ENCODE data around the gene ALKBH5.

ALKBH5 gene

DNA sequence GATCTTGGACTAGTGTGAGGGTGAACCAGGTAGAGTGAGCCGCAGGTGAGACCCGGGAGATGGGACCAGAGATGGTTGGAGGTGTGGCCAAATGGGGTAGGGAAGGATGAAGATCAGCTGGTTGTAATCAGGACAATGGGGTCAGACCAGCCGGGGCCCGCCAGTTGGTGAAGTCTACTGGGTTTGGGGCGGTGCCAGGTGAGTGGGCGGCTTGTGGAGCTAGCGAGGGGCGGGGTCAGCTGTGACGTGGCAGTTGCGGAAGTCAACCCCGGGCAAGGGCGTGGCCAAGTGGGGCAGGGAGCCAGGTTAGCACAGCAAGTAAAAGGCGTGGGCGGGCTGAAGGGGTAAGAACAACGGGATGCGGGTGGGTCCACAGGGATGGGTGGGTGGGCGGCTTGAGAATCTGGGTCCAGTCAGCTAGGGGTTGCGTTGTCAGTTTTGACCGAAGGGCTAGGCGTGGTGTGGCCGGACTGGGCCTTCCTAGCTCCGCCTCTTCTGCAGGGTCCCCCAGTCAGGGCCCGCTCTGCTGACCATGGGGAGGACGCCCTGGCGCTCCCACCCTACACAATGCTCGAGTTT, 25.5 kb upstream of the ALKBH5 start:
- no peak for FAIRE-seq

DNA sequence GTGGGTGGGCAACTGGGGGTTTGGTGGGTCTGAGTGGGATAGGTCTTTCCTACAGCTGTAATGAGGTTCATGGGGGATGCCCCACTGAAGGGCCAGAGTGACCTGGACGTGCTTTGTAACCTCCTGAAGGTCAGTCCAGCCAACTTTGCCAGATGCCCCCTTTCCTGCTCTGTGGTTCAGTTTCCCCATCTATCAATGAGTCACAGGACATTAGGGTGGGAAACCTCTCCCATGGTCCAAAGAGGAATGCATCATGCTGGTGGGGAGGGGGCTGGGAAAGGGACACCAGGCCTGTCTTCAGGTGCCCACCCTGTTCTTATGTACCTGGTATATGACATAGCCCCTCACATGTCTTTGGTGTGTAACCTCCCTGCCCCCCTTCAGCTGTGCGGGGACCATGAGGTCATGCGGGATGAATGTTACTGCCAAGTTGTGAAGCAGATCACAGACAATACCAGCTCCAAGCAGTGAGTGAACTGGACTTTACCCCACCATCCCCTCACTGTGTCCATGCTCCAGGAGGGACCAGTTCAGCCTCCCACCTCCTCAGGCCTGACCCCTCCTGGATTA, 24.0 kb upstream of the ALKBH5 start:
- FAIRE-seq = no peak

DNA sequence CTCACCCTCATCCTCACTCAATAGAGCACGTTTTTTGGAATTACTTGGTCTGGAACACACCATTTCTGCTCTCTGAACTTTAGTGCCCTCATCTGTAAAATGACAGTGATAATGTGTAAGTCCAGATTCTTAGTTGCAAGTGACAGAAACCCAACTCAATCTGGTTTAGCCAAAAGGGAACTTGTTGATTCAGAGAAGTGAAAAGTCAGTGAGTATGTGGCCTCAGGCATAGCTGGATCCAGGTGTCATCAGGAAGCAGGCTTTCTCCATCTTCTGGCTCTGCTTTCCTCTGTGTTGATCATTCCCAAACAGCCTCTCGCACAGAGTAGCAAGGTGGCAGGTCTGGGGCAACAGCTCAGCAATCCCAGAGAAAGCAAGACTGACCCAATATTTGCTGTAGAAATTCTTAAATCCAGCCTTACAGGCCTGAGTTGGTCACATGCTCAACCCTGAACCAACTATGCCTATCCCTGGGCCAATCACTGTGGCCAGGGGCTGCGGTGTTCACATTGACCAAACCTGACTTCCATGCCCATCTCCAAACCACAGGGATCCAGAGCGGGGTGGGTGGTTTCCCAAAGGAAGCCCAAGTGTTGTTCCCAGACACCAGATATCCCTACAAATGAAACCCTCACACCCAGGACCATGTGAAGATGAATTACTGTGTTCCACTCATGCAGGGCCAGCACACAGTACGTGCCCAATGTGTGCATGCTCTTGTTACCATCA, 23.3 kb upstream of the ALKBH5 start:
- FAIRE-seq = no peak

DNA sequence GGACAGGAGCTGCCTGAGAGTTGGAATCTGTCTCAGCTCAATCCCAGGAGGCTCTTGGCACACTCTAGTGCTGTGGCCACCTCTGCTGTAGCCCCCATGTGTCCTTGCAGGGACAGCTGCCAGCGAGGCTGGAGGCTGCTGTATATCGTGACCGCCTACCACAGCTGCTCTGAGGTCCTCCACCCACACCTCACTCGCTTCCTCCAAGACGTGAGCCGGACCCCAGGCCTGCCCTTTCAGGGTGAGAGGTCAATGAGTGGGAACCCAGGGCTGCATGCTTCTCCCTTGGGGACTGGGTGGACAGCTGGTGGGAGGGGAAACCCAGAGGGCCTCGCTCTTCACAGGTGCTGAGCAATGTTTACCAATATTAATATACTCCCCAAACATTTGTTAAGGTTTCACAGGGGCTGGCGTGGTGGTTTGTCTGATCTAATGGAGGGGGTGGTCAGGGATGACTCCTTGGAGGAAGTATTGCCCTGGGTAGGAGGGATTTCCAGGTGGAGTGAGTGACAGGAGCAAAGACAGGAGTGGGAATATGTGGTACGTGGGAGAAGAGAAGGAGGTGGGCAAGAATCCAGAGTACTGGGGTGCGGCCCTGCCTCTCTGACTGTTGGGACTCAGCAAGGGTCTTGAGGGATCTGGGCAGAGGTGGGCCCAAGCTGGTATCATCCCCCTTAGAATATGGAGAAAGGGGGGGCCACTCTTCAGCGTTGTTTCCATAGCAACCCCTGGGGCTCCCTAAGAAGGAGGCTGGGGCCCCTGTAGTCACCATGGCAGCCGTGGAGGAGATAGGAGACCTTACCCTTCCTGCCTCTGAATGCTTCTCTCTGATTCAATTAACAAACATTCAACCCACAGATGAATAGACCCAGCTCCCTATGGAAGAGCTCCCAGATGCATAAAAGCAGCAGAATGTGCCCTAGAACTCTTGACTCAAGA, 22.2 kb upstream of the ALKBH5 start:
- FAIRE-seq = no peak

DNA sequence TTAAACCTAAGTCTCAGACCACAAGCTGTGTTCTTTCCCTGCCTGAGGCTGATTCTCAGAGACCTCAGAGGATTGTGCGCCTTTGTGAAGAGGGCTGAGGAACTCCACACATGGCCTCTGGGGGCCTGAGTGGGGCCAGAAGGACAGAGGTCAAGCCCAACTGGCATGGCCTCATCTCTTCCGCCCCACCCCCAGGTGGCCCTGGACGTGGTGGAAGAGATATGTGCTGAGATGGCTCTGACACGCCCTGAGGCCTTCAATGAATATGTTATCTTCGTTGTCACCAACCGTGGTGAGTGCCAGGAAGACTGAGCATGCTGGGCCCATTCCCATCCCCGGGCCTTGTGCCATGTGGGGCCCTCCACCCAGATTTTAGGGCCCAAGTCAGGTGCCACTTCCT, 20.1 kb upstream of the ALKBH5 start:
- FAIRE-seq = no peak

DNA sequence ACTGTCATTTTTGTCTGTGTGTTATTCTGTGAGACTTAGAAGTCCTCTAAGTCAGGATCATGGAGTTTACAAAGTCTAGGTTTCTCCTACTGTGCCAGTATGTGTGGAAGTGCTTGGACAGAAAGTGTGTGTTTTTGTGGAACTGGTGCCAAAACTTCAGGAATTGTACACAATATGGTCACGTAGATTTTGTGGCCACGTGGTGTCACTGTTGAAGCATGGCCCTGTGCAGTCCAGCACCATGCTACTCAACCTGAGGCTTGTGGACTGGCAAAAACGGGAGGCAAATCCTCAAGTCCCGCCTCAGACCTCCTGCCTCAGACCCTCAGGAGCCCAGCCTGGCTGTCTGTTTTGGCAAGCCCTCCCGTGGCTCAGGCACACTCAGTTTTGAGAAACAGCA, 16.7 kb upstream of the ALKBH5 start:
- FAIRE-seq = no peak

DNA sequence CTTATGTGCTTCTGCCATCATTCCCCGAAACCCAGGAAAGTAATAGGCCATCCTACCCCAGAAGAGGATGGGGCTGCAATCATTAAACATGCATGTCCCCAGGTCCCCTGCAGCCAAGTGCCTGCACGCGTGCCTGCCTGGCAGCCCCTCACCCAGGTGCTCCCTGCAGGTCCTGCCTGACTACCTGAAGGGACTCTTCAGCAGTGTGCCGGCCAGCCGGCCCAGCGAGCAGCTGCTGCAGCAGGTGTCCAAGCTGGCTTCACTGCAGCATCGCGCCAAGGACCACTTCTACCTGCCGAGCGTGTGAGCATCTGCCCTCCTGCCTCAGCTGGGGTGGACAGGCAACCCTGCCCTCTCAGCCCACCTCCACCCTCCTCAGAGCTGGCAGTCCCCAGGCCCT, 16.2 kb upstream of the ALKBH5 start:
- FAIRE-seq = no peak

DNA sequence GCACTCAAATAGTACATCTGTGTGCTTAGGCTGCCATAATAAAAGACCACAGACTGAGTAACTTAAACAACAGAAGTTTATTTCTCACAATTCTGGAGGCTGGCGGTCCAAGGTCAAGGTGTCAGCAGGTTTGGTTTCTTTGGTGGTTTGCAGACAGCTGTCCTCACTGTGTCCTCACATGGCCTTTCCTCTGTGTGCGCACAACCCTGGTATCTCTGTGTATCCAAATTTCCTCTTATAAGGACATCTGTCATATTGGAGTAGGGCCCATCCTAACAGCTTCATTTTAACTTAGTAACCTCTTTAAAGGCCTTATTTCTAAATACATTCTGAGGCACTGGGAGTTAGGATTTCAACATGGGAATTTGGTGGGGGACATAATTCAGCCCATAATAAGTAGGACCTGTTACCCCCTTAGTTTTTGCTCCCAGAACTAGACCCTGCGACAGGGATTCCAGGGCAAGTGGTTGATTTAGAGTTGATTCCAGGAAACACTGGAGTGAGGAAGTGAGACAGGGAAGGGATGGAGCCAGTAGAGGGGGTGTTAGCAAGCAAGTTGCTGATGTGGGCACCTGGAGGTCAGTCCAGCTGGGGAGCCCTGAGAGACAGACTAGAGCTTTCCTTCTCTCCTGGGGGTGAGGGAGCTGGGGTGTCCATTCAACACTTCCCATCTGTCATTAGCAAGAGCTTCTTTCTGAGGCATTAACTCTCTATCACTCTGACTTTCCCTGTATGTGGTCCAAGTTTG, 10.9 kb upstream of the ALKBH5 start:
- no peak for FAIRE-seq

DNA sequence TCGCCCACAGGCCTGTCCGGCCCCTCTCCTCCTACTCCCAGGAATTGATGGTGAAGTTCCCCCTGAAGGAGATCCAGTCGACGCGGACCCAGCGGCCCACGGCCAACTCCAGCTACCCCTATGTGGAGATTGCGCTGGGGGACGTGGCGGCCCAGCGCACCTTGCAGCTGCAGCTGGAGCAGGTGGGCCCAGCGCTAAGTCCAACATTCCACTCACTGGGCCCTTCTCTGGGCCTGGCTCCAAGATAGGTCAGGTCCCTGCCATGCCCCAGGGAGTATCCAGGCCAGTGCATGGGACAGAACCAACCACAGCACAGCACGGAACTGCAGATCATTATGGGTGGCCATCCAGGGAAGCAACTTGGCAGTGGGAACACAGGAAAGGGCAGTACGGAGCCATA, 9.9 kb upstream of the ALKBH5 start:
- no peak for FAIRE-seq

DNA sequence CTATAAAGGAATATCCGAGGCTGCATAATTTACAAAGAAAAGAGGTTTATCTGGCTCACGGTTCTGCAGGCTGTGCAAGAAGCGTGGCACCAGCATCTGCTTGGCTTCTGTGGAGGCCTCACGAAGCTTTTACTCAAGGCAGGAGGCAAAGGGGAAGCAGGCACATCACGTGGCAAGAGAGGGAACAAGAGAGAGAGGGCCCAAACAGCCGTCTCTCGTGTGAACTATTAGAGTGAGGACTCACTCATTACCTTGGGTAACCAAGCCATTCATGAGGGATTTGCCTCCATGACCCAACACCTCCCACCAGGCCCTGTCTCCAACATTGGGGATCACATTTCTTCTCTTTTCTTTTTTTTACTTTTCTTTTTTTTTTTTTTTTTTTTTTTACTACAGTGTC, 7.5 kb upstream of the ALKBH5 start:
- FAIRE-seq = no peak

DNA sequence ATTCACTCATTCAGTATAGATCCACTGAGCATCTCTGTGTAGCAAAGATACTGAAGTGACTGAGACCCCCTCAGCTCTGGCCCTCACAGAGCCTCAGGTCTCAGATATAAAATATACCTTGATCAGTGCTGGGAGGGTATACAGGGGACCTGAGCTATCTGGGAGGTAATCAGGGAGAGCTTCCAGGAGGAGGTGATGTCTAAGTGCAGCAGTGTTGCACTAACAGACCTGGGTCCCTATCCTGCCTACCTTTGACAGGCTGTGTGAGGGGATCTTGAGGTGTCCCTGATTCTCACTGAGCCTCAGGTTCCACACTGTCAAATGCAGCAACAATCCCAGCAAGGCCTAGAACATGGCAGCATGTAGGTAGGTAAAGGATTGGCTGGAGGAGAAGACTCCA, 6.5 kb upstream of the ALKBH5 start:
- no peak for FAIRE-seq

DNA sequence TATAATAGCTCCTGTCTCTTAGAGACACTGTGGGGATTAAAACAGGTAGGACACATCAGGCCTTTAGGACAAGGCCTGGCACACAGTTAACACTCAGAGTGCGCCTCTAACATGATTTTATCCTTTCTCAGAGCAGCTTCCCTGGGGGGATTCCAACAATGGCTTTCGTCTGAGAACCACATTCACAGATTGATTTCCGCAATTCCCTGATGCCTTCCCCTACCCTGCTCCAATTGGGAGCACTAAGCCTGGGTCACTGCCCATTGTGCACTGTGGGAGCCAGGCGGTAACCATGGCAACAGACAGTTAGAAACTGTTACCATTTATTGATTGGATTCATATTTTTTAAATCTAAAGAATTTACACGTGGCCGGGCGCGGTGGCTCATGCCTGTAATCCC, 5.9 kb upstream of the ALKBH5 start:
- FAIRE-seq = no peak

DNA sequence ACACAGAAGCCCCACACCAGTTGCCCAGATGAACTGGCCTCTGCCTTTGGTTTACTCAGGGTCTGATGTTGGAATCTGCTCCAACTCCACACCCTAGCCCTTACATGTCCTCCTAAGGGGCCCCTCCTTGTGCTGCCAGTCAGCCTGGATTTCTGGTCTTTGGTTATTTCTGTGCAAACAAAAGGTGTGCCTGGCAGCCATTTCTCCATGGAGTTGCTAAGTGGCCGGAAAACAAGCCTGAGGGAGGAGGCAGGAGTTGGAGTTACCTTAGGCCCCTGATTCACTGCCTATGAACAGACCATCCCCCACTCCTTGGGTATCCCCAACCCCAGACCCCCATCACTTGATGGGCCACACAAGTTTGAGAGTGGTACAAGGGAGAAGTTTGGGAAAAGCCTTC, 4.4 kb upstream of the ALKBH5 start:
- FAIRE-seq = no peak

DNA sequence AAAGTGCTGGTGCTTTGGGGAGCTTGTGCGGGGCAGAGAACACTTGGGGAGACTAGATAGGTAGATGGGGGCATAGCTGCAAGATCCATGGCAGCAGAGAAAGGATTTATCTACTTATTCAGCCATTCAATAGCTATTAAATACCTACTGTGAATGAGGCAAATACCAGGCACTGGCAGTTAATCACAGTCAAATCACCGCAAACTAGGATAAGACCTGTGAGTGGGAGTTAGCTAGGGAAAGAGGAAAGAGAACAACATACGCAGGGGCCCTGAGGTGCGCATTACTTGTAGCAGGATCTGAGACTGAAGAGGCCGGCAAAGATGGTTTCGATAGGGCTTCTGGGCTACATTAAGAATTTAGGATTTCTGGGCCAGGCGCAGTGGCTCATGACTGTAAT, 3.8 kb upstream of the ALKBH5 start:
- FAIRE-seq = no peak

DNA sequence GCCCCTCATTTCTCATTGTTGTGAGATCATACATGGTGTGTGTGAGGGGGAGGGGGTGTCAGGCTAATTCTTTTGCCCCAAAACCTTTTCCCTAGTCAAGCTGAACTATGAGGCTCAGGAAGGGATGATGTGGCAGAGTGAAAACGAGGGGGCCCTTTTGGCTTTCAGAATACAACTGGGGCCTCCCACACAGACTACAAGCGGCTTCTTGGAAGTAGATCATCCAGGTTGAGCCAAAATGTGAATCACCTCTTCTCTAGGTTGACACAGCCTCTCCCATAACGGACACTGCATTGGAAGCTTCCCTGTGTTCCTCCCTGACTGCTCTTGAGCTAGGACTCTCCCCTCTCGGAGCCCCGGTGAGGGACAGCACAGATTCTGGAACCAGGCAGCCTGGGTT, 2.3 kb upstream of the ALKBH5 start:
- FAIRE-seq = no peak

DNA sequence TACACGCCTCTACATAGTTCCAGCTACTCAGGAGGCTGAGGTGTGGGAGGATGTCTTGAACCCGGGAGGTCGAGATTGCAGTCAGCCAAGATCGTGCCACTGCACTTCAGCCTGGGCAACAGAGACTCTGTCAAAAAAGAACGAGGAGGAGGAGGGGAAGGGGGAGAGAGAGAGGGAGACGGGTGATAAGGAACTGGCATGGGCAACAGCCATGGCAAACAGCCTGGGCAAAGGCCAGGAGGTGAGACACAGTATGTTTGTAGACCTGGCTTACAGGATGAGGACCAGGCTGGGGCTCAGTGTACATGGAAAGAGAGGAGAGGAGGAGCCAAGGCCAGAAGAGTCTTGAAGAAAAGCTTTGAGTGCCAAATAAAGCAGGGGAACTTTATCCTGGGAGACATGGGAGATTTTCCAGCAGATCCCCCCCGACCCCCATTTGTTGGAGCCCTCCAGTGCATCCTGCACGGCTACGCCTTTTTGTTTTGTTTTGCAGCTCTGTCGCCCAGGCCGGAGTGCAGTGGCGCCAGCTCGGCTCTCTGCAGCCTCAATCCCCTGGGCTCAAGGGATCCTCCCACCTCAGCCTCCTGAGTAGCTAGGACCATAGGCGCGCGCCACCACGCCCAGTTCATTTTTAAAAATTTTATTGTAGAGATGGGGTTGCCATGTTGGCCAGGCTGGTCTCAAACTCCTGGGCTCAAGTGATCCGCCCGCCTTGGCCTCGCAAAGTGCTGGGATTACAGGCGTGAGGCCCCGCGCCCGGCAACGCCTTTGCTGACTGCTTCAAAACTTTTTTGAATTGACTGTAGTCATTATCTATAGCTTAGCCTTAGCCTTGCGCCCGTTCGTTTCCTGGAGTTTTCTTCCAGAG, 1.3 kb upstream of the ALKBH5 start:
- no peak for FAIRE-seq

DNA sequence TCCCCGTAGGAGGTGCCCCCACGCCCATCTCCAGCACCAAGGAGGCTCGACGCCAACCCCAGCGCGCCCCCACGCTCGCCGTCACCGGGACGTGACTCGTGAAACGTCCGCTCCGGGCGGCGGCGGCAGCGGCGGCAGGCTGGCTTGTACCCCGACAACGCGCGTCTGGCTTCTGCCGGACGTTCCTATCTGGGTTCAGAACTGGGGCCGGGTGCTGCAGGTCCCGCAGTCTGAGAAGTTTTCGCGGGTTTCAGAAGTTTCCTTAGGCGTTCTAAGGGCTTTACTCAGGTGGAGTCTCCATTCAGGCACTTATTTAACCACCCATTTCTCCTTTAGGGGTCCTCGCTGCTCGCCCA, 672 bp upstream of the ALKBH5 start:
- no peak for FAIRE-seq

DNA sequence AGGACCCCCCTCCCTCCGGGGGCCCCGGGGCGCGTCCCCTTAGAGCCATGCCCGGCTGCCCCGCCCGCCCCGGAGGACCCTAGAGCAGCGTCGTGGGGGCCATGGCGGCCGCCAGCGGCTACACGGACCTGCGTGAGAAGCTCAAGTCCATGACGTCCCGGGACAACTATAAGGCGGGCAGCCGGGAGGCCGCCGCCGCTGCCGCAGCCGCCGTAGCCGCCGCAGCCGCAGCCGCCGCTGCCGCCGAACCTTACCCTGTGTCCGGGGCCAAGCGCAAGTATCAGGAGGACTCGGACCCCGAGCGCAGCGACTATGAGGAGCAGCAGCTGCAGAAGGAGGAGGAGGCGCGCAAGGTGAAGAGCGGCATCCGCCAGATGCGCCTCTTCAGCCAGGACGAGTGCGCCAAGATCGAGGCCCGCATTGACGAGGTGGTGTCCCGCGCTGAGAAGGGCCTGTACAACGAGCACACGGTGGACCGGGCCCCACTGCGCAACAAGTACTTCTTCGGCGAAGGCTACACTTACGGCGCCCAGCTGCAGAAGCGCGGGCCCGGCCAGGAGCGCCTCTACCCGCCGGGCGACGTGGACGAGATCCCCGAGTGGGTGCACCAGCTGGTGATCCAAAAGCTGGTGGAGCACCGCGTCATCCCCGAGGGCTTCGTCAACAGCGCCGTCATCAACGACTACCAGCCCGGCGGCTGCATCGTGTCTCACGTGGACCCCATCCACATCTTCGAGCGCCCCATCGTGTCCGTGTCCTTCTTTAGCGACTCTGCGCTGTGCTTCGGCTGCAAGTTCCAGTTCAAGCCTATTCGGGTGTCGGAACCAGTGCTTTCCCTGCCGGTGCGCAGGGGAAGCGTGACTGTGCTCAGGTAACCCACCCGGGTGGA, 759 bp downstream of the ALKBH5 start:
- no peak for FAIRE-seq

DNA sequence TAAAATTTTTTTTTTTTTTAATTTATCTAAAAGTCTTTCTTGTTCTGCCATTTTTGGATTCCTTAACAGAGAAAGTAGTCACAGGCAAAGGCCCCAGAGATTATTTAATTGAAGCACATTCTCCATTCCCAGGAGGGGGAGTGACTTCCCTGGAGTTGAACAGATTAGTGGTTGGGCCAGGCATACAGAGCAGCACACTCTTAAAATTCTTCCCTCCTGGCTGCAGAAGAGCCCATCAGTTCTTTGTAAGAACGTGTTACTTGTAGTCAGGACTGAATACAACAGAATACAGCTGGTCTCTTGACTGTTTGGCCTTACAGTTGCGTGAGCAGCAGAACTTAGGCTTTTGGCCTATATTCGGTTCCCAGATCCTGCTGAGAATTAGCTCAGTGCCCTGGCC, 1.8 kb downstream of the ALKBH5 start:
- no peak for FAIRE-seq

DNA sequence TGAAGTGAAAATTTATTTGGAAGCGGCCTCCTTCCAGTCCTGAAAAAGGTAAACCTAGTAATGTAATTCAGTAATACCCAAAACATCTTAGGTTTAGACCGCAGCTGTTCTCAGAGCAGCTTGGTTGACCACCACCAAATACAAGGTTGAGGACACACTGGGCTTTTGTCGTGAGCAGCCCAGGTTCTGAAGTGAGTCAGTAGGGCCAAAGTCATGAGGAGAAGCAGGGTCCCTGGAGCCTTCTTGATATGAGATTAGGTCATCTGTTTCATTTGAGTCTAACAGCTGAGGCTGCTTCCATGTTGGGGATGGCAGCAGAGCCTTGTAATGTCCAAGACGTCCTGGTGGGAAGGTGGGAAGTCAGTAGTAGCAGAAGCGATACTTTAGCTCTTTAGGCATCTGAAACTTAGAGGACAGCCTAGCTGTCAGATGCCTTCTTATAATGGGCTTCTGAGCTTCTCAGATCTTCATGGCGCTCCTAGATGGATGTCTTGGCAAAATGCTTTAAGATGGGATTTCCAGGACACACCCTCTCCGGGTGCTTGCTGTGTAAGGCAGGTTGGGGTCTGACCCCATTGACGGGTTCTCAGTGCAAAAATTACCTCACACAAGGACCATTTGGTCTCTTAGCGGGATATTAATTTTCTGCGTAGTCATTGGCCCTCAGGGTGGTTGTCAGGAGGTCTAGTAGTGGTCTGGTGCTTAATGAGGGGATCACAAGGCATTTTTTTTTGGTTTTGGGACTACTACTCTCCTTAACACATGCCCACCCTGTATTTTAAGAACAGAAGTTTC, 2.4 kb downstream of the ALKBH5 start:
- no peak for FAIRE-seq

All from islet of Langerhans (tissue), 1 donor.